HG02884 (cell line): Measurements from ENCODE around the gene OR2M7.
"Not testable (repeated sequence)": the region's sequence is repeated elsewhere in the genome, so short reads cannot be mapped to it uniquely, and the experiment has no call there.

Experiments
- ATAC-seq: cut with Tn5 transposase; IDR thresholded peaks from one replicate; pipeline ENCODE4 v1.9.1; 2021; ENCODE audit warnings: mild to moderate bottlenecking, moderate library complexity; ENCODE audit not compliant: unreplicated experiment

OR2M7 gene, protein sequence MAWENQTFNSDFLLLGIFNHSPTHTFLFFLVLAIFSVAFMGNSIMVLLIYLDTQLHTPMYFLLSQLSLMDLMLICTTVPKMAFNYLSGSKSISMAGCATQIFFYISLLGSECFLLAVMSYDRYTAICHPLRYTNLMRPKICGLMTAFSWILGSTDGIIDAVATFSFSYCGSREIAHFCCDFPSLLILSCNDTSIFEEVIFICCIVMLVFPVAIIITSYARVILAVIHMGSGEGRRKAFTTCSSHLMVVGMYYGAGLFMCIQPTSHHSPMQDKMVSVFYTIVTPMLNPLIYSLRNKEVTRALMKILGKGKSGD

DNA sequence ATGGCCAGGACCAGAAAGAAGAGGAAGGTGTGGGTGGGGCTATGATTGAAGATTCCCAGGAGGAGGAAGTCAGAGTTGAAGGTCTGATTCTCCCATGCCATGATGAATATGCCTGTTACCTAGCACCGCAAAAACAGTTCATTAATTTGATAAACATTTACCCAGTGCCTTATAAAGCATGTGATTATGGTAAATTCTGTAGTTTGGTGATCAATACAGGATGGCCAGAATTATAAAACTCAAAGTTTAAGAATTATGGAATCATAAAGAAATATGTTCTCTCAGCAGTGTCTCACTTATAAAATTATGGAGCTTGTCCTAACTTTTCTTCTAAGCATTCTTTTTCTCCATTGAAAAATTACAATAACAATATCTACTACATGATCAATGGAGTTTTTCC, at the start of gene OR2M7:
Gene OR2M7, minus strand, starts transcription at position 101 of the 400 bp plus-strand sequence. Its CDS starts 0 bp downstream, at position 101.
- no peak for ATAC-seq

DNA sequence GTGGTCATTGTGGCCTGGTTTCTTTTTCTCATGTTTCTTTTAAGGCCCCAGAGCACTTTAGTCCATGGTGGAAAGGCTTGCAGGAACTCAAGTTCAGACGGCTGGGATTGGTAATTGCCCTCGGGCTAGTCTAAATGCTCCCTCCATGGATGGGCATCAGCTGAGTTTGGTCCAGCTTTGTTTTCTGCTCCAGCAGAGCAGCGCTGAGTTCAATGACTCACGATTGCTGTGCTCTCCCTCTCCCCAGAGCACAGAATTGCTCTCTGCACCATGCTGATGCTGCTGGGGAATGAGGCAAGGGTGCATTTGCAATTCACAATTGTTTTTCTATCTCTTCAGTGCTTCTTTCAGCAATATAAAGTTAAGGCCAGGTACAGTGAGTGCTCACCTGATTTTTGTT, 49.4 kb upstream of the OR2M7 start:
- no peak for ATAC-seq

DNA sequence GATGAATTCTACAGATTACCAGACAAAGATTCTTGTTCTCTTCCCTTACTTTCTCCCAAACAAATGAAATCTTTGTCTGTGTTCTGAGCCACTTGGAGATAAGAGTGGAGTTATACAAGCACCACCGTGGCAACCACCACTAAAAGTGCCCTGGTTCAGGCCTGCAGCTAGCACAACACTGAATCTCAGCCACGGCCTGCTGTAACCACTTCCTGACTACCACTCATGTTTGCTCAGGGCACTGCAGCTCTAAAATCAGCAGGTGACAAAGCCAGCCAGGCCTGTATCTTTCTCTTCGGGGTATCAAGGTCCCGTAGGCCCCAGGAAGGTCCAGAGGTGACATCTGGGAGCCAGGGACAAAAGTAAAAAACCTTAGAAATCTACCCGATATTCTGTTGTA, 48.0 kb upstream of the OR2M7 start:
- no peak for ATAC-seq

DNA sequence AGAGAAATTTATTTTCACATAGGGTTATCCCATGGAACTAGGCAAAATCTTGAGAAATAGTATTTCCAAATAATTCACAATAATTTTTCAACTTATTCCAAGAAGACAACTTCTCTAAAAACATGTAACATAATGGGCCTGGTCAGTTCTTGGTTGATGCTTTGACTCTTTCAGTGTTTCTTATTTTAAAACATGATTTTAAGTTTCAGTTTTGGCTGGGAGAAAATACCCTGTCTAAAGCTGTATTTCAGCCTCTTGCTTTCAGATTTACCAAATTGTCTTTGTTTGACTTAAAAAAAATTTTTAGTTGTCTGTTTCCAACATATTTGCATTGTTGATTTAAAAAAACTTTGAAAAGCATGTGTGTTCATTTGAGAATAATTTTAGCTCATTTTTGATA, 42.2 kb upstream of the OR2M7 start:
- no peak for ATAC-seq

DNA sequence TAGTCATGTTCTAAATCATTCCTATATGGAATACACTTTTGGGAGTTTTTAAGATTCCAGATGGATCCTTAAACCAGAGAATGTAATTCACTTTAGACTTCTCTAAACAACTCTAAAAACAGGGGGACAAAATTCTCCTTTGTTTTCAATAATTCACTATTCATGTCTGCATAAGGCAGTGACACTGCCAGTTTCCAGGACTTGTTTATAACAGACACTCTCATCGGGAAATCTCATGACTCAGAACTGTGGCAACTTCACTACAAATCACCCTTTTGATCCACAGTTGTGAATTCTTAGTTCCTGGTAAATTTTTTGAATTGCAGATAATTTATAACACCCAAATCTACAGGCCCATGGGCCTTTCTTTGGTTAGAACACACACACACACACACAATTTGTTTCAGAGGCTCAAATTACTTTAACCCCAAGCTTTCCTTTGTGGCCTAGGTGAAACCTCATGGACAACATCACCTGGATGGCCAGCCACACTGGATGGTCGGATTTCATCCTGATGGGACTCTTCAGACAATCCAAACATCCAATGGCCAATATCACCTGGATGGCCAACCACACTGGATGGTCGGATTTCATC, 36.9 kb upstream of the OR2M7 start, which contains the start of gene OR2T4:
Gene OR2T4, plus strand, starts transcription at position 545 of the 595 bp plus-strand sequence. Its CDS starts 0 bp downstream, at position 545.
- ATAC-seq, result no peak

DNA sequence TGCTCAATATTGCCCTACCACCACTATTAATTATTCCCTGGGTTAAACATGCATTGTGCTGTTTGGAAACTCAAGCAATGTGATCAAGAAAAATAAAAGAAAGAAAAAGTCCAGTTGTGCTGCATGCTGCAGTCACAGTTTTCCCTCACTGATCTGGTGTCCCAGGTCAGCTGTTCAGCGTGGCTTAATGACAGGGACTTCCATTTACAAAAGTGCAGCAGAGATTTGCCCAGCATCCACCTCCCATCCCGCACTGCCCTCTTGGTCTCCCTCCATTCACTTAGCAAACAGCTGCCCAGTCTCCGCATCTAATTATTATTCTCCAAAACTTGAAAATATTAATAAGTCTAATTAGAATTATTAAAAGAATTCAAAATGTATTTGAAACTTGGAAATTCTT, 35.0 kb upstream of the OR2M7 start:
- no peak for ATAC-seq

DNA sequence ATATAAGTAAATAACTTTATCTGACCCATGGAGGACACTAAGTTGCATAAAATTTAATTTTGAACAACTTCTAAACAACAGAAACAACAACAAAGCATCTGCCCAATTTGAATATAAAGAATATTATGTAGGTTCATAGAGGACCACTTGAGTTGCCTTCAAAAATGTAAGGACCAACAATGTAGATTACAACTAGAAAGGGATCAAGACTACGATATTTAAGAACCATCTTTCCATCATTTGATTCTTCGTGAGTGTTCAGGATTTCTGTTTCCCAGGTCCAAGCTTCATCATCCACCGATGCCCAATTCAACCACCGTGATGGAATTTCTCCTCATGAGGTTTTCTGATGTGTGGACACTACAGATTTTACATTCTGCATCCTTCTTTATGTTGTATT, 24.1 kb upstream of the OR2M7 start, which contains the start of gene OR14C36:
Gene OR14C36, plus strand, starts transcription at position 301 of the 400 bp plus-strand sequence. Its CDS starts 0 bp downstream, at position 301.
- ATAC-seq, result no peak

DNA sequence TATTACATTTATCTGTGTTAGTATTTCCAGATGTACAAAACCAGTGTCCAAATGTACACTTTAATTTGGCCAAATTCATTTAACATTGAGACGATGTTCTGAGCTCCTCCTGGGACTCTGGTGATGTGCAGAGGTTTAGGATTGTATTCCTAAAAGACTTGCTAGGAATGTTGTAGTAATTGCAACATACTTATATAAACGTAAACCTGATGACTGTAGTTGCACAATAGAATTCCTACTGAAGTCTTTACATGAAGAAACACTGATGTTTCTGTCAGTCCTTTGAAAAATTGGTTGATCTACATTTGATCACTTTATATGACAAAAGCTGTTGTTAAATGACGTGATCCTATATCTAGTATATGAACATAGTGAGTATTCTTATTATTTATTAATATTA, 19.1 kb upstream of the OR2M7 start:
- no peak for ATAC-seq

DNA sequence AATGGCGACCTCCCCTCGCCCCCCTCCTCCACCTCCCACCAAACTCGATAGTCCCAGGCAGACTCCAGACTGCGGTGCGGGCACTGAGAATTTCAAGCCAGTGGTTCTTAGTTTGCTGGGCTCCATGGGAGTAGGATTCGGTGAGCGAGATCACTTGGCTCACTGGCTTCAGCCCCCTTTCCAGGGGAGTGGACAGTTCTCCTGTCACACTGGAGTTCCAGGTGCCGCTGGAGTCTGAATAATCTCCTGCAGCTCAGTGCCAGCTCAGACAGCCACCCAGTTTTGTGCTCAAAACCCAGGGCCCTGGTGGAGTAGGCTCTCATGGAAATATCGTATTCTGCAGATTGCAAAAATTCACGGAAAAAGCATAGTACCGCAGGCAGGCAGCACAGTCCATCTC, 7.6 kb downstream of the OR2M7 start:
- ATAC-seq, result no peak

DNA sequence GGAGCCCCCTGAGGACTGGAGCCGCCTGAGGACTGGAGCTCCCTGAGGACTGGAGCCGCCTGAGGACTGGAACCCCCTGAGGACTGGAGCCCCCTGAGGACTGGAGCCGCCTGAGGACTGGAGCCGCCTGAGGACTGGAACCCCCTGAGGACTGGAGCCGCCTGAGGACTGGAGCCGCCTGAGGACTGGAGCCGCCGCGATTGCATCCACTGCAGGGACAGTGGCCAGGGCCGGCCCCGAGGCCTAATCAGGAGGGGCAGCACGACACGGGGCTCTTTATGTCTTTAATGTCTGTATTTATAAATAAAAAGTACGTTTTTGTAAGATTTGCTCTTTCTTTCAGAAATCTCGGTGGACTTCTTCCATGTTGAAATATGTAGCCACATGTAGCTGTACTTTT, 17.6 kb downstream of the OR2M7 start:
- not testable (repeated sequence) for ATAC-seq

DNA sequence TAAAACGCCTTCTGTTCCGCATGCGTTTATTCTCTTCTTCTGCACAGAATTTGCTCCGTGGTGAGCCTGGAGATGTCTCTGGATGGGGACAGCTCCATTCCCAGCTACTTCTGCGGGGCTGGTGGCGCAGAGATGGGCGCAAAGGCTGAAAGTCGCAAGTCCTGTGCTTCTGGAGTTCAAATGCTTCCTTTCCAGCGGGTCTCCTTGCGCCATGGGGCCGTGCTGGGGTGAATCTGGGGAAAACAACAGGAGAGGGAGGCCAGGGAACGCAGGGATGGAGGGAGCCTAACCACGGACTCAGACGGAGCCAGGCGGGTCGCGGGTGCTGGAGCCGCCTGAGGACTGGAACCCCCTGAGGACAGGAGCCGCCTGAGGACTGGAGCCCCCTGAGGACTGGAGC, 18.3 kb downstream of the OR2M7 start:
- ATAC-seq, result no peak

DNA sequence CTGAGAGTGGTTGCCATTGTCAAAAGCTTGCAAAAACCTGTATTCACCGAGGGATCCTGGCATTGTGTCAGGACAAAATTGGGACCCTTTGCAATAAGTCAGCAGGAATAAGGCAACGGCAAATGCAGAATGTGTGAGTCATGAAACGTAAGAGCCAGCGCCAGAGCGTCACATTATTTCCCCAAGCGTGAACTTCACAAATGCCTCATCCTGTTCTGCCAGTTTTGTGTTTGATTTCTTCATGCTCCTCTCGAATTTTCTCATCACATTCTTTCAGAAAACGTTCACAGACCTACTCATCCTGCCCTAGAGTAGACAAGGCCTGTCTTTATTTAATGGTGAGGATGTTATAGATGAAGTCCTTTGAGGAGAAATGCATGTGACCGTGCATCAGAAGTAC, 18.7 kb downstream of the OR2M7 start:
- ATAC-seq, result not testable (repeated sequence)

DNA sequence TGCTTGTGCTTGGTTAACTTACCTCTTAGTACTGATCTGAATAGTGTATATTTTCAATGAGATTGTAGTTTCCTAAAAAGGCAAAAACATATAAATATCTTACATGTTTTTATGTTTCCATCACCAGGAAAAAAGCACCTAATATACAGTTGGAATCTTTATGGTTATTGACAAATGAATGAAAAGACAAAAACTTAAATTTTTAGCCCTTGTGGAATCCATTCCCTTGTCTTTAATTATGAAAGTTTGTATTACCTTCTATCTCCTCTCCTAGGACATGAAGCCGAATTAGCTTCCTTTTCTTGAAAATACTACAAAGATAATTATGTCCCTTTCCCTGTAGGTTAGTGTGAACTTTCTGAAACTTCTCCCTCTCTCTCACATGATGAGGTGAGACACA, 21.0 kb downstream of the OR2M7 start, which contains the start of gene OR2T12:
Gene OR2T12, minus strand, starts transcription at position 101 of the 400 bp plus-strand sequence. CDS start 7,846 bp downstream, outside the sequence.
- no peak for ATAC-seq

DNA sequence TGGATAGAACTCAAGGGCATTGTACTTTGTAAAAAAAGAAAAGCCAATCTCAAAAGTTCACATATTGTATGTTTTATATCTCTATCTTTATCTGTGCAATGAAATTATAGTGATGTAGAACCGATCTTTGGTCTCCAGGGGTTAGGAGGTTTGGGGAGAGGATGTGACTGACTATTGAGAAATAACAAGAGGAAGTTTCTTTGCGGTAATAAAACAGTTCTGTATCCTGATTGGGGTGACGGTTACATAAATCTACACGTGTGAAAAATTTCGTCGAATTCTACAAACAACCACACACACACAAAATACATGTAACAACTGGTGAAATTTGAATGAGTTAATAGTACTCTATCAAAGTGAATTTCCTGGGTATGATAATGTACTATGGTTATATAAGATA, 36.0 kb downstream of the OR2M7 start:
- no peak for ATAC-seq

DNA sequence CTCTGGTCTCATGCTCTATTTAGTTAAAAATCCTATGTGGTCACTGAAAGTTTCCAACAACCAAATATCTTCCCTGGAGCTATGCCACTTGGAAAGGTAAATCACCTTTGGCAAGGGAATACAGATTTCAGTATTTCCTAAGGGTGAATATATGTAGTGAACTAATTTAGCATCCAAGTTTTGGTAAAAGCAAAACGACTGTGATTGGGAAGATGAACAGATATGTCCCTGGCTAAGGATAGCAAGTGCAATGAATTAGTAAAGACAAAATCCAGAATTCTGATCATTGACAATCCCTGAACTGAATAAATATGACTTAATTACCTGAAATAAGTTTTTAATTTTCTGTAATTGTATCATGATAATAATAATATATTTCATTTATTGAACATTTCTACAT, 46.5 kb downstream of the OR2M7 start, which contains the start of gene OR2T33:
Gene OR2T33, minus strand, starts transcription at position 101 of the 400 bp plus-strand sequence. CDS start 4,162 bp downstream, outside the sequence.
- ATAC-seq, result no peak
